Adipocyte (in vitro differentiated cells): ENCODE results near the gene WWP2.
"Not testable (repeated sequence)": the region's sequence is repeated elsewhere in the genome, so short reads cannot be mapped to it uniquely, and the experiment has no call there.

Experiments
- DNase-seq: peaks from one replicate; pipeline ENCODE4 v3.0.0-alpha.2; 2015; ENCODE audit warnings: low read depth
- H3K27me3 ChIP-seq: replicated peaks from 2 replicates; pipeline ENCODE4 v1.7.0; 2013; ENCODE audit warnings: mild to moderate bottlenecking, low read length, moderate library complexity; ENCODE audit not compliant: control insufficient read depth, insufficient read depth
- H3K36me3 ChIP-seq: 2 replicates; pipeline ENCODE4 v1.7.0; 2013; ENCODE audit warnings: low read length, mild to moderate bottlenecking, moderate library complexity; ENCODE audit not compliant: control insufficient read depth, insufficient read depth, severe bottlenecking
- H3K4me1 ChIP-seq: 2 replicates; pipeline ENCODE4 v1.7.0; 2013; ENCODE audit warnings: mild to moderate bottlenecking, low read length, moderate library complexity; ENCODE audit not compliant: control insufficient read depth, insufficient read depth
- H3K4me3 ChIP-seq: 2 replicates; pipeline ENCODE4 v1.7.0; 2013; ENCODE audit warnings: mild to moderate bottlenecking, low read length, moderate library complexity
- H3K9ac ChIP-seq: 2 replicates; pipeline ENCODE4 v1.7.0; 2013; ENCODE audit warnings: mild to moderate bottlenecking, low read length, moderate library complexity
- H3K9me3 ChIP-seq: 2 replicates; pipeline ENCODE4 v1.7.0; 2013; ENCODE audit warnings: mild to moderate bottlenecking, low read length, moderate library complexity; ENCODE audit not compliant: control insufficient read depth

WWP2 gene

DNA sequence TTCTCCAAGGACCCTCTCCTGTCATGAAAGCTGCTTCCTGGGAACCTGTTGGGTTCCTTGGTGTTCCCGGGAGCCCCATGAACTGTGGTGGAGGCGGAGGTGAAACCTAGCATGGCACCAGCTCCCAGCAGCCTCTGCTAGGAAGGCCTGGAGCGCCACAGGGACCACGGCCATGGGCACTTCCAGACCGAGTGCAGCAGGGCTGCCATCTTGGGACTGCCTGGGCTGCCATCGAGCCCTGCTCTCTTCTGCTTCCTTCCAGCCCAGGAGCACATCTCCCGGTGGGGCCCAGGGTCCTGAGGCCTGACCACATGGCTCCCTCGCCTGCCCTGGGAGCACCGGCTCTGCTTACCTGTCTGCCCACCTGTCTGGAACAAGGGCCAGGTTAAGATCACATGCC lies 201.2 kb downstream of the WWP2 start:
- not testable (repeated sequence) for H3K9me3 ChIP-seq, H3K4me3 ChIP-seq, H3K36me3 ChIP-seq, H3K9ac ChIP-seq, H3K27me3 ChIP-seq, DNase-seq, H3K4me1 ChIP-seq

DNA sequence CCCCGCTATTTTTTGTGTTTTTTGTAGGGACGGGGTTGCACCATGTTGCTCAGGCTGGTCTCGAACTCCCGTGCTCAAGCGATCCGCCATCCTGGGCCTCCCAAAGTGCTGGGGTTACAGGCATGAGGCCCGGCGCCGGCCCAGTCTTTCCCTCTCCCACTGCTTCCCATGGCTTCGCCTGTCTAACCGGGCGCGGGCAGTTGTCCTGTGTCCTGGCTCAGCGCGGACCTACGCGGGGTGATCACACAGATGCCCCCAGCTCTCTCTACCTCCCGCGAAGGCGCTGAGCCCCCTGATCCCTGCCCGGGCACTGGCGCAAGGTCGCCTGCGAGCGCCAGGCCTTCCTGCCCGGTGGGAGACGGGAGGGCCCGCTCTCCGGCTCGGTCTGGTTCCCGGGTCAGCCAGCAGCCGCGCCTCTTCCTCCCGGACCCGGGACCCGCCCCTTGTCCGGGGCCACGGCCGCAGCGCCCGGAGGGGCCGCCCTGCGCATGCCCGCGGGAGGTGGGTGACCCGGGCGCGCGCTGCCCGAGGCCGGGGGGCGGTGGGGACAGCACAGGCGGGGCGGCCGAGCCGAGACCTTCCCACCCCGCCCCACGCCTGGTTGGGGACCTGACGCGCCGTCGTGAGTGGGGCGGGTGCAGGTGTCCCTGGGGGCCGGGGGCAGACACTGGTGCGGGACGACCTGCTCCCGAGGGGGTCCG lies 203.0 kb downstream of the WWP2 start:
- H3K4me1 ChIP-seq, DNase-seq, H3K9me3 ChIP-seq, H3K27me3 ChIP-seq, H3K36me3 ChIP-seq: not testable (repeated sequence)
- H3K4me3 ChIP-seq, result peak overlapping the region; percentile 44
- H3K9ac ChIP-seq, result peak overlapping the region; percentile 72

DNA sequence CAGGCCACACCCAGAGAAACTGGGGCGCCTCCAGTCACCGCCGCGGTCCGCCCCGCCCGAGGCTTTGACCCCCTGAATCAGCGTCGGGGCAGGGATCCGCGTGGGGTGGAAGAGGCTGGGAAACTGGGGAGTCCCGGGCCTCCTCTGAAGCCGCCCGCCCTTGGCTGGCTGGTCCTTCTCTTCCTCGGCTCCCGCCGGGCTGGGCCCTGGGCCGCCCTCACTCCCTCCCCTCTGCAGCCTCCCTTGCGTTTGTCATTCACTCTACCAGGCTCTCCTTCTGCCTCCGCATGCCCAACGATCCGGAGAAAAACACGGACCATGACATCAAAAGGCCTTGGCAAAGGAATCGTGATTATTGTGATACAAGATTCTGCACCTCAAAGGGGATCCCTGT lies 203.5 kb downstream of the WWP2 start:
- H3K9ac ChIP-seq, H3K9me3 ChIP-seq, H3K4me1 ChIP-seq, H3K36me3 ChIP-seq, DNase-seq, H3K27me3 ChIP-seq, H3K4me3 ChIP-seq: not testable (repeated sequence)

DNA sequence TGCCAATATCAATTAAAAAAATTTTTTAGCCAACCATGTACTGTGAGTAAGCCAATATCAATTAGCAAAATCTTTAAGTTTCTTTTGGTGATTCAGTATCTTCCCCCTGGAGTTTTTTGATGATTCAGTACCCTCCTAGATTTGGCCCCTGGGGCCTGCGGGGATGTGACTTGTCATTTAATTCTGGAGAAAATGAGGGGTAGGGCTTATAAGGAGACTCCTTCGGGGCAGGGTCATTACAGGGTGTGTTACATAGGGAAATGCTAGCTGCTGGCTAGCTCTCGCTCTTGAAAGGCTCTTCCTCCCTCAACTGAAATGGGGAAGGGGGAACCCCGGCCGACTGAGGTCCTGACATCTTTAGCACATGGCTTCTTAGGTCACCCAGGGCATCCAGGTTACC lies 205.6 kb downstream of the WWP2 start:
- not testable (repeated sequence) for H3K27me3 ChIP-seq, H3K9me3 ChIP-seq, H3K9ac ChIP-seq, H3K36me3 ChIP-seq, H3K4me1 ChIP-seq, DNase-seq, H3K4me3 ChIP-seq

DNA sequence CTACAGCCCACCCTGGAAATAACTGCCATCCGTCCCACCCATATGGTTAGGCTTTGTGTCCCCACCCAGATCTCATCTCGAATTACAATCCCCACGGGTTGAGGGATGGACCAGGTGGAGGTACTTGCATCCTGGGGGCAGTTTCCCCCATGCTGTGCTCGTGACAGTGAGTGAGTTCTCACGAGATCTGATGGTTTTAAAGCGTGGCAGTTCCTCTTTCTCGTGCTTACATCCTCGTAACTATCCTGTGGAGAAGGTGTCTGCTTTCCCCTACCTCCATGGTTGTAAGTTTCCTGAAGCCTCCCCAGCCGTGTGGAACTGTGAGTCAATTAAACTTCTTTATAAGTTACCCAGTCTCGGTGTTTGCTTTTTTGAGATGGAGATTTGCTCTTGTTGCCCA lies 206.0 kb downstream of the WWP2 start:
- H3K4me3 ChIP-seq, H3K4me1 ChIP-seq, DNase-seq, H3K36me3 ChIP-seq, H3K9me3 ChIP-seq, H3K27me3 ChIP-seq, H3K9ac ChIP-seq: not testable (repeated sequence)

DNA sequence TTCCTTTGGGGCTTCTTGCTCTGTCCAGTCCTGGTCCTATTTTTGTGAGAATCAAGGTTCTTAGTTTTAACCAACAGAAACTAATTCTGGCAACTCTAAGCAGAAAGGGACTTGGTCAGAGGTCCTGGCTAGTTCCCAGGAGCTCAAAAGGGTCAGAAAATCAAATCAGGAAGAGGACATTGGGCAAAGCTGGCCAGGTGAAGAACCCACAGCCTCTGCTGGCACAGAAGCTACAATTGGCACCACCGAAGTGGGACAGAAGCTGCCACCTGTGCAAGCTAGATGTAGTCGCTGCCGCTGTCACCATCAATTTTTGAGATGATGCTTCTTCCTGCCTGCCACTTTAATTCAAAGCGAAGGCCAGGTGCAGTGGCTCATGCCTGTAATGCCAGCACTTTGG lies 207.5 kb downstream of the WWP2 start:
- H3K9ac ChIP-seq, H3K27me3 ChIP-seq, H3K4me3 ChIP-seq, H3K36me3 ChIP-seq, DNase-seq, H3K9me3 ChIP-seq, H3K4me1 ChIP-seq: not testable (repeated sequence)

DNA sequence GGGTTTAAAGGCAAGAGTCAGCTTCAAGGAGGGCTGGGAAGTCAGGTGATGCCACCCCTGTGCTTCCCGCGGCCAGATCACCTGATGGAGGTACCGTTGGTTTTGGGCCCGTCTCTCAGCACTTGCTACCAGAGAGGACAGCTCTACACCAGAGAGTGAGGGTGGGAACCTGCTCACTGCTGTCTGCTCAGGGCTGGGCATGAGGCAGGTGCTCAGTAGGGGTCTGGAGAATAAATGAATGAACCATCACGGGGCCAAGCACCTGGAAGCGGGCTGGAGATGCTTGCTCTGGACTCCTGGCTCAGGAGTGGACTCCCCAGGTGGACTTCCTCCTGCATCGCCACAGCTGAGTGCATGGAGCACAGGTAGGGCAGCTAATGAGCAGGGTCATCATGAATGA lies 210.0 kb downstream of the WWP2 start:
- not testable (repeated sequence) for H3K9ac ChIP-seq, DNase-seq, H3K27me3 ChIP-seq, H3K4me3 ChIP-seq, H3K9me3 ChIP-seq, H3K4me1 ChIP-seq, H3K36me3 ChIP-seq

DNA sequence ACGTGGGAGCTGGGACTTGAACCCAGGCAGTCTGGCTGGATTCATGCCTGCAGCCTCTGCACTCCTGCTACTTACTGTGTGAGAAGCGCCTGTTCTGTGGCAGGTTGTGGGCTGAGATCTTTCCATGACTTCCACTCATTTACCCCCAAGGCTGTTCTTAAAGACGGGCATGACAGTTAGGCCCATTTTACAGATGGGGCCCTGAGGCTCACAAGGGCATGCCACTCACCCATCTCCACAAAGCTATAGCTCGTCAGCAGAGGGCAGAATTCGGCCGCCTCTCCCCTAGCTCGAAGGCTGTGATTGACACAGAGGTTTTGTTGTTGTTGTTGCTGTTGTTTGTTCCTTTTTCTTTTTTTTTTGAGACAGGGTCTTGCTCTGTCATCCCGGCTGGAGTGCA lies 210.8 kb downstream of the WWP2 start:
- H3K9ac ChIP-seq, DNase-seq, H3K4me3 ChIP-seq, H3K9me3 ChIP-seq, H3K36me3 ChIP-seq, H3K27me3 ChIP-seq, H3K4me1 ChIP-seq: not testable (repeated sequence)

DNA sequence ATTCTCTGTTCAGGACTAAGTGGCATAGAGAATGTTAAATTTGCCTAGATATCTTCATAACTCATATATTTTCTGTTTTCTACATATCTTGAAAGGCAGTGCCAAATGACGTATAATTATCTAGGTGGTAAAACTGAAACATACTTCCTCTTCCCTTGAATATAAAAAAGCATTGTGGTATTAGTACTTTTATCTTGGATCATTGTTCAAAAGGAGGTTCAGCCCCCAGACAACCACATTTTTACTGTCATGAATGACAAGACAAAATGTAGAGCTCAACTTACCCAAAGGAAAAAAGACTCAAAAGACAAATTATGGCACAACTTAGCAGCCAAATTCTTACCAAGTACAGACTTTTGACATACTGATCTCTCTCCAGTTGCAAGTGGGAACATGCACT lies 223.1 kb downstream of the WWP2 start:
- H3K4me3 ChIP-seq, H3K9ac ChIP-seq, H3K9me3 ChIP-seq, H3K36me3 ChIP-seq, H3K4me1 ChIP-seq, H3K27me3 ChIP-seq, DNase-seq: not testable (repeated sequence)
